Stimulated activated CD8-positive, alpha-beta memory T cell treated with anti-CD3 and anti-CD28 coated beads, Interleukin-12 subunit alpha, Interleukin-12 subunit beta, amount 100 ng/mL, for 24 hours (primary cell): ENCODE measurements around the gene GREB1.

Experiments
- DNase-seq: peaks from one replicate; pipeline ENCODE4 v3.0.0-alpha.2; 2020; ENCODE audit errors: extremely low read depth

Gene GREB1

DNA sequence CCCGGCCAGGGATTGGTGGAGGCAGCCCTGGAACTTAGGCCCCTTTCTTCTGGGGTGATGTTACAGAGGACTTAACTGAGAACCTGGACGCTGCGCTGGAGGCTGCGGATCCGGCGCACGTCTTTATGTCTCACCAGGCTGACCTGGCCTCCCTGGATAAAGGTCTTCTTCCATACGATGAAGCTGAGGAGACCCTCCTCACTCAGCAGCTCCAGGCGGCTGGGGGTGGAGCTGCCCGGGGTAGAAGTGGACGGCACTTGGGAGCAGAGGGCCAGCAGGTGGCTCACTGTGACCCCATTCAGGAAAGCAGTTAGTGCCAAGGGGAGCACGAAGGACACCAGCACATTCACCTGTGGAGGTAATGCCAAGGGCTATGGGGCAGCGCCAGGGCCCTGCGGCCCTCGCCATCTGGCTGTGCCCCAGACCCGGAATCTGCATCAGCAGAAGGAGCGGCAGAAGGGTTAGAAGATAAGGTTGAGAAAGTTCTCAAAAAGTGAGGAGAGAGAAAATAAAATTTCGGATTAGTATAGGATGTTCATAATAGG, 128.1 kb downstream of the GREB1 start:
- DNase-seq, result no peak

DNA sequence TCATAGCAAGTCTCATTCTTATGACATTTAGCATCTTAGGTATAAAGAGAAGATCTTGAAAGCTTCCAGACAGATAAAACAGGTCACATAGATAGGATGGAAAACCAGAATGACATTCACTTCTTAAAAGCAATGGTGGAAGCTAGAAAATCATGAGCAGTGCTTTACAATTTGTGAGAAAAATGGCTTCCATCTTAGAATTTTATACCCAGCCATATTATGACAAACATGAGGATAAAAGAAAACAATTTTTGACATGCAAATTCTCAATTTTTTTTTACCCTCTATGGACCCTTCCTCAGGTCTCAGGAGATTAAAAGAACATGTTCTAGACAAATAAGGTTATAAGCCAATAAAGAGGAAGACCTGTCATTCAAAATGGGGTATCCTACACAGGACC, 129.0 kb downstream of the GREB1 start:
- no peak for DNase-seq

DNA sequence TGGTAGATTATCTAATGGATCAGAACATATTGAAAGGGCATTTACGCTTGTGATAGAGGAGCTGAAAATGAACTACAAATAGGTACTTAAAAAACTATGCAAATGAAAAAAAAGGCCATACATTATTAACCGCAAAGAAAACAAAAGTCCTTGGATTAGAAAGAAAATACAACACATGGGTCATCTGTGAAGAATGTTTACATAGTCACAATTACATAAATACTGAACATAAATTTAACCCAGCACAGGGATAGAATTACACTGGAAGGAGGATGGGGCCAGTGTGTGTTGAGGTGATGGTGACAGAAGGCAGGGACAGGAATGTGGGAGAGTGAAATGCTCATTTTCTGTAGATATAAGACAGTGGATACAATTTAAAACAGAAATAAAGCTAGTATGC, 129.6 kb downstream of the GREB1 start:
- DNase-seq, result no peak

DNA sequence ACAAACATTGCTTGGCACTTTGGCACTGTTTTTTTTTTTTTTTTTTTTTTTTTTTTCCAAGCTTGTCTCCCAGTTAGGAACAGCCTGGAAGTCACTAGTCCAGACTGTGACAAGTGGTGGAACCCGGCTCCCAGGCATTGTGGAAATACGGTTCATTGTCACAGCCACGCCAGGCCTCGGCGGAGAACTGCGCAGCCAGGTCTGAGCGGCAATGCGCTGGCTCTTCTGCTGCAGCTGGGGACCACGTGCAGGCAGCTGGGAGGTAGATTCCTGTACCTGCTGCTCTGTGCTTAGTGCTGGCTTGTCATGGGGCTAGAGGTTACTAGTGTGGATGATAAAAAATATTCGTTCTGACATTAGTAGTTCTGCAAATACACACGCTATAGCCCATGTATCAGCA, 131.2 kb downstream of the GREB1 start:
- no peak for DNase-seq

DNA sequence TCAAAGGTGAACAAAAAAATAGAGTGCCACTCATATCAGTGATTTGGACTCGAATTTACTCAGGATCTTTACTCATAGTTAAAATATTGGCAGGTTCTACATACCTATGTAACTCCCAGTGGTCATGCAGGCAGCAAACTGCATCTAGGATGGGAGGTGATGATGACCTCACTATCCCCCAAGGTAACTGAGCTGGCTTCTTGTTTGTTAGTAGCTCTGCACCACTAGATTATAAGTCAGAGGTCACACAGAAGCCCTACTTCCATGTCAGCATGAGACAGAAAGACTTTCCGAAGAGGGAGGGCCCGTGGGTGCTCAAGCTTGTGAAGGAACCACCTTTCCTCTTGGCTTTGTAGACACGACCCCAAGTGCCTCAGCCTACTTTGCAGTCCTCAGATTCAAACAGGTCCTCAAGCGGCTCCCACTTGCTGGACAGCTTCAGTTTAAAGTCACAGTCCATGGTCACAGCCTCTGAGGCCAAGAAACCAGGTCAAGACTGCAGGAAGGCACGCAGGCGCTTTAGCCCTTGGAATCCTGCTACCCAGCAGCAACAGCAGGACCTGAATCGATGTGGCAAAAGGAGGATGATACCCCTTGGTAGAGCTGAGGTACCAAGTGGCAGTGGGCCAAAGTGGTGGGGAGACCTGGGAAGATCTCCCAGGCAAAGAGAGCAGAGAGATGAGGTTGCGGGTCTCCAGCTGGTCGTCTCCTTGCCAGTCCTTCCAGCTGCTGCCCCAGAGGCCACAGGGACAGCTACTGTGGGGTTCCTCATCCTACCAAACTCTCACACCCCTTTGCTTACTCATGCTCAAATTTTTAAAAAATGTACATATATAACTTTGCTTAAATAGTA, 131.9 kb downstream of the GREB1 start:
- no peak for DNase-seq

DNA sequence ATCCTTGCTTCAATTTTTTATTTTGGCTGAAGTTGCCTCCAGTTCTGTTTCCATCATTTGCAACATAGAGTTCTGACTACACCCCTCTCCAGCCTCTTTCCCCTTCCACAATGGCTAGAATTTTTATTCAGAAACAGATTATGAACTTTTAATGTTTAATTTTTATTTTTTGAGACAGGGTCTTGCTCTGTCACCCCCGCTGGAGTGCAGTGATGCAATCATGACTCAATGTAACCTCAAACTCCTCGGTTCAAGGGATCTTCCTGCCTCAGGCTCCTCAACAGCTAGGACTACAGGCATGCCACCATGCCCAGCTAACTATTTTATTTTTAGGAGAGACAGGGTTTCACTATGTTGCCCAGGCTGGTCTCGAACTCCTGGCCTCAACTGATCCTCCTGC, 133.3 kb downstream of the GREB1 start:
- DNase-seq, result no peak

DNA sequence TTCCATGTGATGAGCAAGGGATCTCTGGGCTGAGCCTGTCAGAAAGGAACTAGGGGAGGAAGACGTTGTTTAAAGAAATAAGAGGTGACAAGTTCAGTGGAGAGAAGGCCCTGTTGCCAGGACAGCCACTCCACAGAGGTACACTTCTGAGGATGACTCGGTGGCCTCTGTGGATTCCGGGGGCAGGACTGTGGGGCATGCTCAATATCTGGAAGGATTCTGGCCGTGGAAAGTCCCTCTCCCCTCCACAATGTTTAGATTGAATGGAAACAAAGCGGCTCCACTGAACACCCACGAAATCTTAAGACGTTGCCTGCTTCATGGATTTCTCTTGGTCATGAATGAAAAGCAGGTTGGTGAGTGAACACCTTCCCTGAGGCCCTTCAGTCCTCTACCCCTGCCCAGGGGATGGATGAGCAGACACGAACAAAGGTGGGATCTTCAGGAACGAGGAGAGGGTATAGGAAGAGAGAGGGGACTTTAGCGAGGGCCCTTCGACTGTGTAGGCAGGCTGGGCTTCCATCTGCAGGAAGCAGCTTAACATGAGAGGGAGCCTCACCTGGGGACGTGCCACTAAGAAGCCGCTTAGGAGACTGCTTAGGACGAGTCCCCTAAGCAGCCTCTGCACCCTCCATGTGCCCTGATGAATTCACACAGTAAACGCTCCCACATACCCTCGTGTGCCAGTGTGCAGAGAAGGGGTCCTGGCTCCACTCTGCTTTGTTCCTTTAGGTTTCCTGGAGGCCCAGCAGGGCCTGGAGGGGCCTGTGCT, 134.2 kb downstream of the GREB1 start:
- DNase-seq, result no peak

DNA sequence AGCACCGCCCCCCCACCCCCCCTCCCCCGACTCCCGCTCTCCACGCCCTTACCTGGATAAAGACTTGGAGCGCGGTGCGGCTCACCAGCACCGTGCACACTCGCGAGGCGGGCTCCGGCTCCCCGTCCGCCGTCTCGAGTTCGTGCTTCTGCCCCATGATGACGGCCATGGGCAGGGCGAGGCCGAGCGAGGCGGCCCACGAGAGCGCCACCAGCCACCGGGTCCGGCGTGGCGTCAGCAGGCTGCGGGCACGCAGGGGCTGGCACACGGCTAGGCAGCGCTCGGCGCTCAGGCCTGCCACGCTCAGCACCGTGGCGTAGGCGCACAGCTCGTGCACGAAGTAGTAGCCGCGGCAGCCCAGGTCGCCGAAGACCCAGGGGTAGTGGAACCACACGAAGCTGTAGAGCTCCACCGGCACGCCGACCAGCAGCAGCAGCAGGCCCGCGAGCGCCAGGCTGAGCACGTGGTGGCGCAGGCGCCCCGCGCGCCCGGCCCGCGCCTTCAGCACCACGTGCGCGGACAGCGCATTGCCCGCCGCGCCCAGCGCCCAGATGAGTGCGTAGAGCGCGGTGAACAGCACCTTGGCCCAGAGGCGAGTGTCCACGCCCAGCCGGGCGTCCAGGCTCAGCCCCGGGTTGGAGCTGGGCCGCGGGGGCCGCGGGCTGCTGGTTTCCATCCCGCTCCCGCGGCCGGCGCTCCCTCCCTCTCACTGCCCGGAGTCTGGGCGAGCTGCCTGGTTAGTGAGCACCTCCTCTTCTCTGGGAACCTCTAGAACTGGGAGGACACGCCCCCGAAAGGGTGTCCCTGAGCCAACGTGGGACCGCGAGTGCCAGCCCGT, 135.8 kb downstream of the GREB1 start, which contains the start of gene NTSR2:
TSS of gene NTSR2 (minus strand) at position 742 of the 838 bp plus-strand sequence. CDS start at position 676, 66 bp downstream.
- no peak for DNase-seq

DNA sequence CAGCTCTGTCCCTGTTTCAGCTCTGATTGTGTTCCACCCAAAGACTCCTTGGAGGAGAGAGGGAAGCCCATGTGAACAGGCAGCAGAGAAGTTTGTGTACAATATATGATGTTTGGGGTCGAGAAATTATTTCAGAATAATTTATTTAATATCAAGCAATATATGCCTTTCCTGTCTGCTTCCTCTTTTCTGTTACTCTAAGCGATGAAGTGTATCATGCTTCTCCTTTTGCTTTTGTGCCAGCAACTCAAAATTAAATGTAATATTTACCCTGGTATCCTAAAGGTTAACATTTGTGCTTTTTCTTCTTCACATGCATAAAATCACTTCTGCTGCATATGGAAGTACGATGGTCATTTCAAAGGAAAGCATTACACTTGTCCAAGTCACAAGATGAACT, 138.6 kb downstream of the GREB1 start:
- DNase-seq, result no peak

DNA sequence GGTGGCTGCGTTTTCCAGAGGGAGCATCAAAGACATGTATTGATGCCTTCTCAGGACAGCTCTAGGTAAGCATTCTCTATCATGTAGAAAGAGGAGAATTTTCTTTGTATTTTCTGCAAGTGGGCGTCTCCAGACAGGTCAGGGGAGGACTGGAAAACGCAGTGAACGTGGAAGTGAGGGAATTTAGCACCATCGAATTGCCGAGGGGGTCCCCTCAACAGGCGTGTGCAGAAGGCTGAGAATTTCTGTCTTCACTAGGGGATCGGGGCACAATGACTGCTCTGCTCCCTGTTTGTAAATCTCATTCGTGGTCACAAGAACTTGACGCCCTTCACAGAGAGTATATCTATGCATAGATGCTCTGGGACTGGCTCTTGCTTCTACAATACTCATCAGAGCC, 141.1 kb downstream of the GREB1 start:
- no peak for DNase-seq

DNA sequence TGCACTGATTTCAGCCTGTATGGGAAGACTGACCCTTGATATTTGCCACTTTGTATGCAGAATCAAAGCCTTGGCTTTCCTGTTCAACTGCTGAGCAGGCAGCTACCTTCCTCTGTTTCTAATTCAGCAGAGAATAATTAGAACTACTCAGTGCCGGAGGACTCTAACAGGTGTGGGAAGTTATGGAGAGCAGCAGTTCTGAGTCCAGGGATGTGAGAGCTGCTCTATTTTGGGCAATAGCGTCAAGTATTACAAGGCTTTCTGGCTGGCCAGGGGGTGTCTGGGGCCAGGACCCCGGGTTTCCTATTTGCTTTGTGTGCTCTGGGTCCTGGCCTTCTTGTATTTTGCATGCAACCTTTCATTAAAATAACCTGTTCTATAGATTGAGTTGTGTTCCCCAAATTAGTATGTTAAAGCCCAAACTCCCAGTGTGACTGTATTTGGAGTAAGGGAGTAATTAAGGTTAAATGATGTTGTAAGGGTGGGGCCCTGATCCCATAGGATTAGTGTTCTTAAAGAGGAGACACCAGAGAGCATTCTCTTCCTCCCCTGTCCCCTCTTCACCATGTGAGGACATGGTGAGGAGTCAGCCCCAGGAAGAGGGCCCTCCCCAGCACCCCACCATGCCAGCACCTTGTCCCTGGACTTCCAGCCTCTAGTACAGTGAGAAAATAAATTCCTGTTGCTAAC, 141.7 kb downstream of the GREB1 start:
- DNase-seq, result no peak

DNA sequence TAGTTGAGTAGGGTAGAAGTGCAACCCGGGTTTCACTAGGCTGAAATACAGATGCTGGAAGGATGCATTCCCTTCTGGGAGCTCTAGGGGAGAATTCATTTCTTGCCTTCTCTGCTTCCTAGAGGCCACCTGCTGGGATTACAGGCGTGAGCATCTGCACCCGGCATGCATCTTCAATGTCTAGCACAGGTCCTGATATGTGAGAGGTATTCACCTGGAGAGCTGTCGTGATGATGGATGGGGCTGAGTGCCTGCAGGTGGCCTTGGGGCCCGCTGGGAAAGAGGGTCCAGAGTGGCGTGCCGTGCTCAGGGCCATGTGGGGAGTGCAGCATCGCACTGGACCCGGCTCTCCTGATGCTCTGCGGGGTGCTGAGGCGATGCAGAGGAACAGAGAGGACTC, 142.8 kb downstream of the GREB1 start:
- no peak for DNase-seq

DNA sequence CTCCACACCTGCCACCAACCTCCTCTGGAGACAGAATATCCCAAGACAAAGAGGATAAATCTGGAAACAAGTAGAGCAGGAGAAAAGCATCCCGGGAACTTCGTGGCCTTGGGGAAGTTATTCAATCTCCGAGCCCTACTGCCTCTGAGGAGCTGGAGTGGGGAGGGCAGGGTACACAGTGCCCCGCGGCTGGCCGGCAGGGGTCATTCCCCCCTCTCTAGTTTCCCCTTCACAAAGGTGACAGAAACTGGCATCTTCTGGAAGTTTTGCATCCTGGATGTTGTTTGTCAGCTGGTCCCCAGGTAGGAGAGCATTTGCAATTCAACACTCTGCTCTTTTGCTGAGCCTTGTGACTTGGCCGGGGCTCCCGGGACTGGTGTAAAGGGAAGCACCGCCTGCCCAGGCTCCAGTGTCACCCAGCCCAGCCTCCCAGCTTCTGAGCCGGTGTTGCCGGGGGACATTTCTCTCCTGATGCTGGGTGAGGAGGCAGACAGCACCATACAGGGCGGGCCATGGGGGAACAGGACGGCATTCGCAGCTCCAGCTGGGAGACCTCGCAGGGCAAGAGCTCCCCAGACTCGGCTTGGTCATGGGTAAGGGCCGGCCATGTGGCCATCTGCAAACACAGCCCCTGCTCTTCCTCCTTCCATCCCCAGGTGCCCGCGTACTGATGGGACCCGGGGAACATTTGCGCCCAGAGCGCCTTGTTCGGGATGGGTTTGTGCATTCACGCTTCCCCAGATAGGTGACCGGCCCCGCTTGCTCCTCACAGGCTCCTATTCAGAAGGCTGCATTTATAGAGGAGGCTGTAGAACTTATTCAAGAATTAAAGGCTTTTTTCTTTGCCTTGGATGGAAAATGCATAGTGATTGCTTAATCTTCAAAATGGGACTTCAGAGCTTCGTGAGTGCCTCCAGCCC, 143.6 kb downstream of the GREB1 start:
- no peak for DNase-seq

DNA sequence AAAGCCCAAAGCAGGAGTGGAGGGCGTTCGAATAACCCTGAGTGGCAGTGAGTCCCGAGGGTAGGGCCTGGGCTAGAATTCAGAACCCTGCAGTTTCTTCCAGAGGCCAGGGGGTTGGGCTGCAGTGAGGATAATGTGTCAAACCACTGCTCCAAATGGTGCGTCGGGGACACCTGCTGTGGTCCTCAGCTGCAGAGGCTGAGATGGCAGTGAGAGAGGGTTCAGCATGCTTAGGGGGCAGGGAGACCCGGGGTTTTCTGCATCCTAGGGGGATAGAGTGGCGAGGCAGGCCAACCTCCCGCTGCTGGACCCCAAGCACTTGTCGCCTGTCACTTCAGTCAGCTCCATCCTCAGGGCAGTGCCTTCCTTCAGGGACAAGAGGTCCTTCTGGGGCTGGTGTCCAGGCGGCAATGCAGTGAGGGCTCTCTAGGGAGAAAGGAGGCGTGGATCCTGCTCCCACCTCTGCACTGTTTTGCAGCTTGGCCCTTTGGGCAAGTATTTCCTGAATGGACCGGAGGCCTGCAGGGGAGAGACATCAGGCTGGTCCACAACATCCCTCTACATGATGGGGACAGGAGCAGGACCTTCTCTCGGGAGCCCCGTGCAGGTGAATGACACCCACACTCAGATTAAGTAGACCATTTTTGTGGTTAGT, 144.6 kb downstream of the GREB1 start:
- DNase-seq, result no peak

DNA sequence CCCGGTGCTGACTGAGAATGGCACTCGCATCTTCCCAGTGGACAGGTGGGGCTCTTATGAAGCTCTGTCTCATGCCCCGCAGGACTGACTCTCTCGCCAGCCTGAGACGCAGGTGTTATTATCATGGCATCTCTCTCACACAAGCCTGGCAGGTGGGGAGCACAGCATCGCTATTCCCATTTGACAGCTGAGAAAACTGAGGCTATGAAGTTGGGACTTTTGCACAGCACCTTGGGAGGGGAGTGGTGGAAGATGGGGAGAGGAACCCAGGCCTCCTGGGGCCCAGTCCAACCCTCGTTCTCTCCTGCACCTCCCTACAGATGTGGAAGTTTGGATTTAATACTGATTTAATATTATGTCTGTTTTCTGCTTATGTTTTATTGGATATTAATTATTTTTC, 145.2 kb downstream of the GREB1 start:
- no peak for DNase-seq

DNA sequence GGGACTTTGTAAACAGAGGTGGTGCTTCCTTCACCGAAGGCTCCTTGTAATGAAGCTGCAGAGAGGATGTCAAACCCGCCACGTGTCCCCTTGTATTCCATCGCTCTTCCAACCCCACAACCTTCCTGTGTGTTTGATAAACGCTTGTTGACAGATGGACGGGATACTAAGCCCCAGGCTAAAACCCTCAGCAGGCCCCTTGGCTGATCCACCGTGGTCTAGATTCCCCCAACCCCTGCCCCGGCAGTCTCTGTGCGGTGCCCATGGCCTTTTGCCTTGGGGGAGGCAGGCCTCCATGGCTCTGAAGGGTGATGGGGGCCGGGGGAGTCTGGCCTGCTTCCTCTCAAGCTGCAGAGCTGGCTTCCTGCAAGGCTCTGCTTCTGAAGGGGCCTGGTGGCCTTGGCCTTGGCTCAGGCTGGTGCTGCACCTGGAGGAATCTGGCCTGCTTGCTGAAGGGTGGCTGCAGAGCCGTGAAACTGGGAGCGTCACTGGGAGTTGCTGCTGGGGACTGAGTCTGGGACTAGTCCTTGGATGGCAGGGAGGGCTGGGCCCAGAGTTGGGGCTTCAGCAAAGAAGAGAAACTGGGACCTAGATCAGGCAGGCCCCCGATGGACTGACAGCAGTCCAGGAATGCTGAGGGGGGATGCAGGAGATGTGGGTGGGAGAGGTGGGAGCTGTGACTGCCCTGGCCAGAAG, 145.8 kb downstream of the GREB1 start:
- no peak for DNase-seq

DNA sequence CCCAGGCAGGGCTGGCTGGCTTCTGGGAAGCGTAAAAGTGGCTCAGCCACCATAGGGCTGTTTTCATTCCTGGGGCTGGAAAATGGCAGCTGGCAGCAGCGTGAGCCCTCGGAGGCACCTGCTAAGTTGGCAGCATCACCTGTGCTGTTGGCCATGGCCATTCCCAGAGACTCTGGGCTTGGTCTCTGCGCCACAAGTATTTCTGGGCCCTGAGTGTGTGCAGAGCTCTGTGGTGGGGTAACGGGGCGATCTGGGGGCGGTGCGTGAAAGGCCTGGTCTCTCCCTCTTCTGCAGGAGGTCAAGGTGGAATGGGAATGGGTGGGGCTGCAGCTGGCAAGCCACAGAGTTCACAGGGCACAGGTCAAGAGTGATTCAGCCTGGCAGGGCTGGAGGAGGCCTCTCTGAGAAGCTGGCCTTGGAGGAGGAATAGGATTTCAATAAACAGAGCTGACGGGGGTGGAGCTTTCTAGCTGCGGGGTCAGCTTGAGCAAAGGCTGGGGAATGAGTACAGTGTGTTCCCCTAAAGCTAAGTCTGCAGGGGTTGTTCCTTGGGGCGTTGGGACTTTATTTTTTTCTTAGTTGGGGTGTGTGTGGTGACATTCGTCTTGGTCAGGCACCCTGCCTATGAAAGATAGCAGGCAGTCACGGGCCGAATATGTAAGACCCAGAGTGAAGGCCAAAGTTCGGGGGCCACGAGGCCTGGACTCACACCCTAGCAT, 146.5 kb downstream of the GREB1 start:
- DNase-seq, result no peak
